Loucy (cell line): ENCODE data around the gene CDH19.

Source experiments
- H2AFZ ChIP-seq: fragments of 200-600 bp; sonication (generic); 2 replicates; pipeline ENCODE4 v1.6.0; 2016; ENCODE audit warnings: antibody characterized with exemption, mild to moderate bottlenecking, low read length, moderate library complexity
- H3F3A ChIP-seq: fragments of 200-600 bp; 2 replicates; pipeline ENCODE4 v1.6.0; 2016; ENCODE audit warnings: antibody characterized with exemption, low read depth, mild to moderate bottlenecking
- H3K27me3 ChIP-seq: fragments of 200-600 bp; sonication (generic); 2 replicates; pipeline ENCODE4 v1.6.1; 2014; ENCODE audit warnings: low read length, mild to moderate bottlenecking; ENCODE audit not compliant: insufficient read depth, poor library complexity, severe bottlenecking
- H3K36me3 ChIP-seq: fragments of 200-600 bp; sonication (generic); 2 replicates; pipeline ENCODE4 v1.6.1; 2016; ENCODE audit warnings: low read length; ENCODE audit not compliant: insufficient read depth
- H3K4me1 ChIP-seq: fragments of 200-600 bp; sonication (generic); 2 replicates; pipeline ENCODE4 v1.5.1; 2014; ENCODE audit warnings: low read length, mild to moderate bottlenecking; ENCODE audit not compliant: insufficient read depth, poor library complexity, severe bottlenecking
- H3K4me2 ChIP-seq: fragments of 200-600 bp; sonication (generic); 2 replicates; pipeline ENCODE4 v1.6.0; 2014; ENCODE audit warnings: antibody characterized with exemption, low read length, low read depth, mild to moderate bottlenecking; ENCODE audit not compliant: poor library complexity, severe bottlenecking
- H3K4me3 ChIP-seq: fragments of 200-600 bp; sonication (generic); 2 replicates; pipeline ENCODE4 v1.5.1; 2014; ENCODE audit warnings: low read length, mild to moderate bottlenecking, mixed read lengths; ENCODE audit not compliant: poor library complexity, severe bottlenecking
- H3K79me2 ChIP-seq: fragments of 200-600 bp; sonication (generic); 2 replicates; pipeline ENCODE4 v1.6.1; 2014; ENCODE audit warnings: low read length; ENCODE audit not compliant: insufficient read depth
- H3K9ac ChIP-seq: fragments of 200-600 bp; sonication (generic); 2 replicates; pipeline ENCODE4 v1.6.0; 2014; ENCODE audit warnings: mild to moderate bottlenecking, low read depth, low read length, moderate library complexity; ENCODE audit not compliant: poor library complexity, severe bottlenecking
- H3K9me2 ChIP-seq: fragments of 200-600 bp; sonication (generic); replicated peaks from 2 replicates; pipeline ENCODE4 v1.6.1; 2016; ENCODE audit warnings: low read depth, low read length, mixed read lengths
- H3K9me3 ChIP-seq: fragments of 200-600 bp; sonication (generic); 2 replicates; pipeline ENCODE4 v1.6.1; 2014; ENCODE audit warnings: mild to moderate bottlenecking, antibody characterized with exemption, low read length, low read depth; ENCODE audit not compliant: insufficient read depth
- H4K20me1 ChIP-seq: fragments of 200-600 bp; sonication (generic); 2 replicates; pipeline ENCODE4 v1.6.0; 2014; ENCODE audit warnings: antibody characterized with exemption, low read length, mild to moderate bottlenecking; ENCODE audit not compliant: insufficient read depth, poor library complexity, severe bottlenecking
- EZH2phosphoT487 ChIP-seq: fragments of 200-600 bp; IDR thresholded peaks from 2 replicates; pipeline ENCODE4 v1.6.1; 2018; ENCODE audit warnings: antibody characterized with exemption, mild to moderate bottlenecking, moderate library complexity, borderline replicate concordance
- TF ChIP-seq, protein P1 (sequence below): fragments of 200-600 bp; sonication (generic); conservative IDR thresholded peaks from 2 replicates; pipeline ENCODE4 v1.5.1; 2014; ENCODE audit warnings: mild to moderate bottlenecking, antibody characterized with exemption, low read length

Gene CDH19, protein sequence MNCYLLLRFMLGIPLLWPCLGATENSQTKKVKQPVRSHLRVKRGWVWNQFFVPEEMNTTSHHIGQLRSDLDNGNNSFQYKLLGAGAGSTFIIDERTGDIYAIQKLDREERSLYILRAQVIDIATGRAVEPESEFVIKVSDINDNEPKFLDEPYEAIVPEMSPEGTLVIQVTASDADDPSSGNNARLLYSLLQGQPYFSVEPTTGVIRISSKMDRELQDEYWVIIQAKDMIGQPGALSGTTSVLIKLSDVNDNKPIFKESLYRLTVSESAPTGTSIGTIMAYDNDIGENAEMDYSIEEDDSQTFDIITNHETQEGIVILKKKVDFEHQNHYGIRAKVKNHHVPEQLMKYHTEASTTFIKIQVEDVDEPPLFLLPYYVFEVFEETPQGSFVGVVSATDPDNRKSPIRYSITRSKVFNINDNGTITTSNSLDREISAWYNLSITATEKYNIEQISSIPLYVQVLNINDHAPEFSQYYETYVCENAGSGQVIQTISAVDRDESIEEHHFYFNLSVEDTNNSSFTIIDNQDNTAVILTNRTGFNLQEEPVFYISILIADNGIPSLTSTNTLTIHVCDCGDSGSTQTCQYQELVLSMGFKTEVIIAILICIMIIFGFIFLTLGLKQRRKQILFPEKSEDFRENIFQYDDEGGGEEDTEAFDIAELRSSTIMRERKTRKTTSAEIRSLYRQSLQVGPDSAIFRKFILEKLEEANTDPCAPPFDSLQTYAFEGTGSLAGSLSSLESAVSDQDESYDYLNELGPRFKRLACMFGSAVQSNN

DNA sequence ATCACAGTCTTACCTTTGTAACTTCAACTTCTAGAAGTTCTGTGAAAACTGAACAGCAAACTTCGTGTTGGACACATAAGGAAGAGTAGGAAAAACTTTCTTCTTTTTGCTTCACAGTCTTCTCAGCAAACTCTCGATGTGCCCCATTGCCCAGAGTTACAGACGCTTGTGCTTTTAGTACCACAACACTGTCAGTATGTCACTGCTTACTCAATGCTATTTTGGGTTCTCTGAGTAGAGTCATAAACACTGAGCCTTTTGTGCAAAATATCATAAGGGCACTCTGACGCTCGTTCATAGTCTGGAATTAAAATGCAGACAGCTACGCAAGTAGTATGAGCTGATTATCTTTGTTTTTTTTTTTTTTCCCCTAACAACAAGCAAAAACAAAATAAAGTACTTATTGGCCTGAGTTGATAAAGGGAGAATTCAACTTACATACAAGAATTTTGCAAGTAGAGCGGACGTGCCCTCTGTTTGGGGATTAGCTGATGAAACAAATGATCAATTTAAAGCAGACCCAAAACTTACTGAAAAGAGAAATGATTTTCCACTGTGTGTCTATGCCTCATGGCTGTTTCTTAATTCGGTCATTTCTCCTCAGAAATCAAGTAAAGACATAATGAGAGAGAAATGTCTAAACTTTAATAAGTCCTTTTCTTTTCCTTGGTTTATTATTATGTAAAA lies at the start of gene CDH19:
TSS of gene CDH19 (minus strand) at position 150 of the 687 bp plus-strand sequence. CDS start 31,886 bp downstream, outside the sequence.
- Histone ChIP-seq H3K9me2 (no peaks in the 10 kb centered on the region), H3K9me3 (no peaks in the 10 kb centered on the region), H2AFZ (no peak within 1 kb of the TSS), H3K27me3 (no peaks in the 10 kb centered on the region), H3K9ac (no peak within 1 kb of the TSS), H3K79me2 (no peaks in the 10 kb centered on the region), H3K4me3 (no peak within 1 kb of the TSS), H4K20me1 (no peaks in the 10 kb centered on the region), H3K4me2 (no peak within 1 kb of the TSS), H3K4me1 (no peaks in the 10 kb centered on the region), H3F3A (no peaks in the 10 kb centered on the region), H3K36me3 (no peaks in the 10 kb centered on the region)
- TF ChIP-seq, protein P1, sequence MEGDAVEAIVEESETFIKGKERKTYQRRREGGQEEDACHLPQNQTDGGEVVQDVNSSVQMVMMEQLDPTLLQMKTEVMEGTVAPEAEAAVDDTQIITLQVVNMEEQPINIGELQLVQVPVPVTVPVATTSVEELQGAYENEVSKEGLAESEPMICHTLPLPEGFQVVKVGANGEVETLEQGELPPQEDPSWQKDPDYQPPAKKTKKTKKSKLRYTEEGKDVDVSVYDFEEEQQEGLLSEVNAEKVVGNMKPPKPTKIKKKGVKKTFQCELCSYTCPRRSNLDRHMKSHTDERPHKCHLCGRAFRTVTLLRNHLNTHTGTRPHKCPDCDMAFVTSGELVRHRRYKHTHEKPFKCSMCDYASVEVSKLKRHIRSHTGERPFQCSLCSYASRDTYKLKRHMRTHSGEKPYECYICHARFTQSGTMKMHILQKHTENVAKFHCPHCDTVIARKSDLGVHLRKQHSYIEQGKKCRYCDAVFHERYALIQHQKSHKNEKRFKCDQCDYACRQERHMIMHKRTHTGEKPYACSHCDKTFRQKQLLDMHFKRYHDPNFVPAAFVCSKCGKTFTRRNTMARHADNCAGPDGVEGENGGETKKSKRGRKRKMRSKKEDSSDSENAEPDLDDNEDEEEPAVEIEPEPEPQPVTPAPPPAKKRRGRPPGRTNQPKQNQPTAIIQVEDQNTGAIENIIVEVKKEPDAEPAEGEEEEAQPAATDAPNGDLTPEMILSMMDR: no peak
- no peak for TF ChIP-seq EZH2phosphoT487

DNA sequence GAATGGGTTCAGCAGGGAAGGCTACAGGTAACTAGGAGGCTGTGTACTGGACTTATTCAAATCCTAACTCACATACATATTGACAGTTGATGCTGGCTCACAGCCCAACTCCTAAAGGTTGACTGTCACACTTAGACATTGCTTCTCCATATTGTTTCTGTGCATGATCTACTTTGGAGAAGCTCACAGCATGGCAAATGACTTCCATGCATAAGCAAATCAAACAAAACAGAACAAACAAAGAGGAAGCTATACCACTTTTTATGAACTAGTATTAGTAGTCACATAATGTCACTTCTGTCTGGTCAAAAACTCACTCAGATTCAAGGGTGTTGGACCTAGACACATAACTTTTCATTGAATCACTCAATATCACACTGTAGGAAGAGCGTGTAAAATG lies 43.8 kb upstream of the CDH19 start:
- Histone ChIP-seq H3F3A (no peaks in the 10 kb centered on the region), H3K27me3 (no peaks in the 10 kb centered on the region), H3K4me2 (no peak overlapping the region), H3K9ac (no peak overlapping the region), H2AFZ (no peak overlapping the region), H3K4me3 (no peak overlapping the region), H4K20me1 (no peaks in the 10 kb centered on the region), H3K4me1 (no peaks in the 10 kb centered on the region), H3K79me2 (no peaks in the 10 kb centered on the region), H3K9me3 (no peaks in the 10 kb centered on the region), H3K9me2 (no peaks in the 10 kb centered on the region), H3K36me3 (no peaks in the 10 kb centered on the region)
- TF ChIP-seq, protein P1: no peak
- no peak for TF ChIP-seq EZH2phosphoT487

DNA sequence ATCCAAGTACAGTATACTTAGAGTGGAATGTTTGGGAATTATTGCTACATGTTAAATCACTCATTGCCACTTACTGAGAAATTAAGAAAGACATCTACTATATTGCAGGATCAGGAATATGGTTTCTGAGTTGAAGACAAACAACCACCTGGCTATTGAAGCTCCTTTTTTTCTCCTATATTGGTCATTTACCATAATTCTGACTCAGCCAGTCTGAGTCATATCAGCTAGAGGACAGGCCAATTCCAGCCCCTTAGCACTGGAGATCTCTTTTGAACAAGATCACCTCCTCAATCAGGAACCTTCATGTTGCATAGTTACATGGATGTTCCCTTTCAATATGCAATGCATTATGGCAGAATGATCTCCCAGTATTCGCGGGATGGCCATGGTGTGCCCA lies 42.7 kb upstream of the CDH19 start:
- H3K79me2 ChIP-seq: no peaks in the 10 kb centered on the region
- H3K9me2 ChIP-seq: no peaks in the 10 kb centered on the region
- no peak overlapping the region for H3K4me2 ChIP-seq
- H2AFZ ChIP-seq: no peak overlapping the region
- H3K27me3 ChIP-seq: no peaks in the 10 kb centered on the region
- TF ChIP-seq, protein P1: no peak
- no peak for TF ChIP-seq EZH2phosphoT487
- H4K20me1 ChIP-seq: no peaks in the 10 kb centered on the region
- no peaks in the 10 kb centered on the region for H3K9me3 ChIP-seq
- no peaks in the 10 kb centered on the region for H3F3A ChIP-seq
- no peak overlapping the region for H3K4me3 ChIP-seq
- no peak overlapping the region for H3K9ac ChIP-seq
- no peaks in the 10 kb centered on the region for H3K36me3 ChIP-seq
- no peaks in the 10 kb centered on the region for H3K4me1 ChIP-seq
